Neural cell (in vitro differentiated cells): ENCODE measurements around the gene PRR14.

ENCODE experiments used
- CTCF ChIP-seq: fragments of 450-650 bp; IDR thresholded peaks from 2 replicates; pipeline ENCODE4 v1.5.1; 2014; ENCODE audit warnings: antibody characterized with exemption, mild to moderate bottlenecking, moderate library complexity; ENCODE audit not compliant: poor library complexity, severe bottlenecking
- EP300 ChIP-seq: fragments of 450-650 bp; conservative IDR thresholded peaks from 2 replicates; pipeline ENCODE4 v1.6.1; 2014; ENCODE audit warnings: antibody characterized with exemption, mild to moderate bottlenecking, moderate library complexity; ENCODE audit not compliant: poor library complexity, severe bottlenecking
- EZH2 ChIP-seq: fragments of 200-600, 300-800 bp; shearing (Covaris generic), sonication (generic); IDR thresholded peaks from 2 replicates; pipeline ENCODE4 v1.6.1; 2014; ENCODE audit warnings: antibody characterized with exemption, low read length, borderline replicate concordance, mild to moderate bottlenecking; ENCODE audit not compliant: insufficient read depth, poor library complexity, severe bottlenecking
- MXI1 ChIP-seq: fragments of 450-650 bp; conservative IDR thresholded peaks from 2 replicates; pipeline ENCODE4 v1.6.1; 2014; ENCODE audit warnings: antibody characterized with exemption, mild to moderate bottlenecking; ENCODE audit not compliant: poor library complexity, severe bottlenecking
- POLR2AphosphoS5 ChIP-seq: IDR thresholded peaks from 2 replicates; pipeline ENCODE4 v1.6.1; 2012
- RAD21 ChIP-seq: fragments of 450-650 bp; conservative IDR thresholded peaks from 2 replicates; pipeline ENCODE4 v1.6.1; 2014; ENCODE audit warnings: antibody characterized with exemption, mild to moderate bottlenecking, moderate library complexity
- REST ChIP-seq: IDR thresholded peaks from 2 replicates; pipeline ENCODE4 v1.6.1; 2012; ENCODE audit warnings: borderline replicate concordance
- TAF1 ChIP-seq: IDR thresholded peaks from 2 replicates; pipeline ENCODE4 v1.6.1; 2012; ENCODE audit warnings: low read depth

- TF ChIP-seq CTCF: no peak
- TF ChIP-seq EP300: no peak
- TF ChIP-seq TAF1: no peak
- TF ChIP-seq MXI1: no peak
- TF ChIP-seq RAD21: no peak
- no peak for TF ChIP-seq EZH2
- TF ChIP-seq REST: no peak
- no peak for TF ChIP-seq POLR2AphosphoS5
Observed at GRCh38 chr16:30668393-30668792, 17.6 kb downstream of the PRR14 start.
